GM23248 (cell line): ENCODE data around the gene MEGF6. TPM values are rescaled to one million over a fixed set of nuclear protein-coding genes. Genes with fewer than 3 reads are reported as not detected.

Experiments
- DNase-seq: peaks from one replicate; pipeline ENCODE4 v3.0.0-alpha.2; 2015
- H2AFZ ChIP-seq: fragments of 200-600 bp; sonication (generic); 2 replicates; pipeline ENCODE4 v1.6.1; 2016; ENCODE audit warnings: antibody characterized with exemption
- H3F3A ChIP-seq: fragments of 200-600 bp; sonication (generic); 2 replicates; pipeline ENCODE4 v1.6.1; 2016; ENCODE audit warnings: mild to moderate bottlenecking, antibody characterized with exemption, mixed run types; ENCODE audit not compliant: insufficient read depth
- H3K27ac ChIP-seq: fragments of 200-600 bp; sonication (generic); 2 replicates; pipeline ENCODE4 v1.5.1; 2016; ENCODE audit warnings: mild to moderate bottlenecking
- H3K27me3 ChIP-seq: fragments of 200-600 bp; sonication (generic); replicated peaks from 2 replicates; pipeline ENCODE4 v1.6.1; 2016; ENCODE audit warnings: mild to moderate bottlenecking; ENCODE audit not compliant: insufficient read depth
- H3K36me3 ChIP-seq: fragments of 200-600 bp; sonication (generic); 2 replicates; pipeline ENCODE4 v1.6.1; 2016; ENCODE audit warnings: low read depth, mild to moderate bottlenecking
- H3K4me1 ChIP-seq: fragments of 200-600 bp; sonication (generic); 2 replicates; pipeline ENCODE4 v1.6.1; 2016; ENCODE audit warnings: mild to moderate bottlenecking; ENCODE audit not compliant: insufficient read depth
- H3K4me2 ChIP-seq: fragments of 200-600 bp; sonication (generic); one replicate; pipeline ENCODE4 v1.6.1; 2016; ENCODE audit warnings: mild to moderate bottlenecking; ENCODE audit not compliant: unreplicated experiment
- H3K4me3 ChIP-seq: fragments of 200-600 bp; sonication (generic); 2 replicates; pipeline ENCODE4 v1.5.1; 2016; ENCODE audit warnings: mild to moderate bottlenecking
- H3K79me2 ChIP-seq: fragments of 200-600 bp; sonication (generic); 2 replicates; pipeline ENCODE4 v1.6.1; 2016; ENCODE audit warnings: mild to moderate bottlenecking; ENCODE audit not compliant: insufficient read depth
- H3K9ac ChIP-seq: fragments of 200-600 bp; sonication (generic); 2 replicates; pipeline ENCODE4 v1.6.1; 2016; ENCODE audit warnings: mild to moderate bottlenecking
- H3K9me2 ChIP-seq: fragments of 200-600 bp; sonication (generic); 2 replicates; pipeline ENCODE4 v1.6.1; 2016; ENCODE audit warnings: mixed run types, mild to moderate bottlenecking, moderate library complexity; ENCODE audit not compliant: insufficient read depth
- H3K9me3 ChIP-seq: fragments of 200-600 bp; sonication (generic); one replicate; pipeline ENCODE4 v1.6.1; 2017; ENCODE audit warnings: low read depth
- H4K20me1 ChIP-seq: fragments of 200-600 bp; sonication (generic); 2 replicates; pipeline ENCODE4 v1.6.0; 2016; ENCODE audit not compliant: insufficient read depth
- EZH2 ChIP-seq: fragments of 200-600 bp; sonication (generic); IDR thresholded peaks from 2 replicates; pipeline ENCODE4 v1.6.1; 2018; ENCODE audit warnings: antibody characterized with exemption, mild to moderate bottlenecking; ENCODE audit not compliant: insufficient read depth, poor library complexity, severe bottlenecking
- EZH2phosphoT487 ChIP-seq: fragments of 200-600 bp; sonication (generic); IDR thresholded peaks from 2 replicates; pipeline ENCODE4 v1.6.1; 2018; ENCODE audit warnings: antibody characterized with exemption, moderate library complexity, mild to moderate bottlenecking, low read depth; ENCODE audit not compliant: insufficient read depth
- WGBS, 2 experiments: methylation state at CpG; one replicate each; pipeline ENCODE4 v1.1.6; 2015 to 2017; ENCODE audit warnings: low lambda C conversion rate in 2 of 2, low coverage in 1 of 2; ENCODE audit errors: missing lambda C conversion rate in 2 of 2; 5-methylcytosine and 5-hydroxymethylcytosine counted together
- in situ Hi-C: fragments of 300-500 bp; cut with MboI; formaldehyde crosslinking; loops from 2 replicates; pipeline ENCODE4 v1.15.0; 2020
- polyA plus RNA-seq: library from polyadenylated mRNA; unstranded; fragments of >200 nt; fragmentation: Nextera tagmentation; extraction: Ambion mirVana; gene quantifications from 2 replicates; pipeline ENCODE4 v1.2.1, GENCODE V29; 2016
- total RNA-seq: library from RNA; depleted of rRNA; stranded (reverse); fragments of >200 nt; shearing (Covaris generic); gene quantifications from 2 replicates; pipeline ENCODE4 v1.2.3, GENCODE V29; 2014

Gene MEGF6
- total and polyA plus RNA-seq, 2 experiments from 2014 or later = 37.9 to 108 TPM

GRCh38 chr1:3631320-3632260 is 20.3 kb upstream of the MEGF6 start:
- H3K36me3 ChIP-seq = 0 out of 2 replicates have a peak, but pooled peaks cover 4% of the 10 kb centered on the region
- H3K79me2 ChIP-seq = no peaks in the 10 kb centered on the region; the same call in 1 of the 2 replicates
- DNase-seq = no peak
- no peak overlapping the region for H3K4me2 ChIP-seq
- H4K20me1 ChIP-seq = no peaks in the 10 kb centered on the region
- H3K27ac ChIP-seq = no peak overlapping the region
- no peaks in the 10 kb centered on the region for H3K4me1 ChIP-seq
- no peaks in the 10 kb centered on the region for H3K9me3 ChIP-seq
- TF ChIP-seq EZH2 (no peak), EZH2phosphoT487 (no peak)
- H2AFZ ChIP-seq = no peak overlapping the region
- no peaks in the 10 kb centered on the region for H3F3A ChIP-seq
- no peaks in the 10 kb centered on the region for H3K9me2 ChIP-seq
- H3K27me3 ChIP-seq = no peaks in the 10 kb centered on the region
- in situ Hi-C loops = no loop called here
- WGBS, 2 experiments = 88 to 90% methylated on average over 26 to 36 of the region's 36 CpGs
- no peak overlapping the region for H3K4me3 ChIP-seq
- no peak overlapping the region for H3K9ac ChIP-seq

- DNase-seq = no peak
- TF ChIP-seq EZH2 = no peak
- no peak for TF ChIP-seq EZH2phosphoT487
- Histone ChIP-seq H3K79me2 (peaks cover 3% of the 10 kb centered on the region), H3K36me3 (0 out of 2 replicates have a peak, but pooled peaks cover 4% of the 10 kb centered on the region), H3K4me1 (peaks cover 4% of the 10 kb centered on the region; the same call in 1 of the 2 replicates), H3K9ac (no peak overlapping the region), H3K9me2 (no peaks in the 10 kb centered on the region), H4K20me1 (no peaks in the 10 kb centered on the region), H3K27me3 (no peaks in the 10 kb centered on the region), H3K4me3 (no peak overlapping the region), H3K9me3 (no peaks in the 10 kb centered on the region), H3K27ac (no peak overlapping the region), H2AFZ (no peak overlapping the region), H3F3A (no peaks in the 10 kb centered on the region), H3K4me2 (no peak overlapping the region)
- in situ Hi-C loops = no loop called here
- WGBS, 2 experiments = 77 to 82% methylated on average over 9 of the region's 9 CpGs
Observed at GRCh38 chr1:3630914-3631313, 19.6 kb upstream of the MEGF6 start.

- Histone ChIP-seq H3K9me2 (no peaks in the 10 kb centered on the region), H3K4me1 (peaks cover 7% of the 10 kb centered on the region; the same call in 1 of the 2 replicates), H3K9ac (no peak overlapping the region), H3K79me2 (peaks cover 10% of the 10 kb centered on the region), H3F3A (no peaks in the 10 kb centered on the region), H3K36me3 (0 out of 2 replicates have a peak, but pooled peaks cover 4% of the 10 kb centered on the region), H4K20me1 (no peaks in the 10 kb centered on the region), H2AFZ (no peak overlapping the region), H3K4me2 (no peak overlapping the region), H3K27ac (no peak overlapping the region), H3K4me3 (no peak overlapping the region), H3K9me3 (no peaks in the 10 kb centered on the region), H3K27me3 (no peaks in the 10 kb centered on the region)
- WGBS, 2 experiments = 80 to 93% methylated on average over 9 to 10 of the region's 11 CpGs
- TF ChIP-seq EZH2 (no peak), EZH2phosphoT487 (no peak)
- no peak for DNase-seq
- in situ Hi-C loops = no loop called here
Observed at GRCh38 chr1:3630161-3630611, 18.9 kb upstream of the MEGF6 start.

- in situ Hi-C loops = loop anchor here (10.0 kb wide), 1 partner anchor 145 kb away; no protein-coding TSS in a partner anchor
- no peak for TF ChIP-seq EZH2
- no peak for TF ChIP-seq EZH2phosphoT487
- no peak for DNase-seq
- Histone ChIP-seq H4K20me1 (no peaks in the 10 kb centered on the region), H3K79me2 (peaks cover 10% of the 10 kb centered on the region), H2AFZ (no peak overlapping the region), H3K36me3 (0 out of 2 replicates have a peak, but pooled peaks cover 4% of the 10 kb centered on the region), H3K4me3 (no peak overlapping the region), H3F3A (no peaks in the 10 kb centered on the region), H3K4me1 (peaks cover 7% of the 10 kb centered on the region; the same call in 1 of the 2 replicates), H3K4me2 (no peak overlapping the region), H3K27ac (no peak overlapping the region), H3K9ac (no peak overlapping the region), H3K27me3 (no peaks in the 10 kb centered on the region), H3K9me3 (no peaks in the 10 kb centered on the region), H3K9me2 (no peaks in the 10 kb centered on the region)
- WGBS, 2 experiments = 87 to 90% methylated on average over 16 of the region's 16 CpGs
Observed at GRCh38 chr1:3629561-3630160, 18.4 kb upstream of the MEGF6 start.
